HepG2 (cell line): ENCODE measurements around the gene MAP2K2. TPM values are rescaled to one million over a fixed set of nuclear protein-coding genes. Genes with fewer than 3 reads are reported as not detected.

Experiments
- ATAC-seq: fragments of 200-7000 bp; cut with Tn5 transposase; 3 replicates; pipeline ENCODE4 v1.9.1; 2020; ENCODE audit warnings: mild to moderate bottlenecking, moderate library complexity
- BruUV-seq: library from RNA; stranded (reverse); fragments of 400-500 nt; replicated peaks from 2 replicates; lab custom pipeline; 2021; lab: Mats Ljungman, UMichigan
- CTCF ChIA-PET: fragments of 300-600 bp; formaldehyde crosslinking; extraction: SDS; loops from one replicate; lab custom pipeline; 2021; ENCODE audit warnings: low total read pairs, inconsistent platforms, low intra/inter-chr PET ratio; lab: Yijun Ruan, JAX
- POLR2A ChIA-PET: fragments of 350-600 bp; sonication (Branson Sonifier 250); formaldehyde crosslinking; loops from one replicate; lab custom pipeline; 2020; ENCODE audit warnings: antibody characterized with exemption, inconsistent platforms; lab: Yijun Ruan, JAX
- DNase-seq: peaks from one replicate; pipeline ENCODE4 v3.0.0-alpha.2; 2015; ENCODE audit warnings: low spot score
- FAIRE-seq: peaks from 3 replicates; lab custom pipeline; 2011; peaks lifted over from hg19 to GRCh38; lab: Jason Lieb, UNC
- H2AFZ ChIP-seq: one replicate; pipeline ENCODE4 v1.6.1; 2011; ENCODE audit warnings: low read length, inconsistent platforms
- H3K27ac ChIP-seq: fragments of 300-600 bp; 3 replicates; pipeline ENCODE4 v1.8.0; 2011; ENCODE audit warnings: mixed run types, mild to moderate bottlenecking, mixed read lengths, low read length, inconsistent platforms; ENCODE audit not compliant: insufficient read depth; ENCODE audit errors: extremely low read length
- H3K27me3 ChIP-seq, 2 experiments: fragments of 200-600 bp in 1 of 2; 2 replicates in 1 of 2; 3 replicates in 1 of 2; pipeline versions ENCODE4 v1.6.0 to v1.8.0; 2011; ENCODE audit warnings: low read length in 2 of 2, mild to moderate bottlenecking in 2 of 2, moderate library complexity in 2 of 2, inconsistent platforms in 1 of 2; ENCODE audit not compliant: insufficient read depth in 2 of 2, control insufficient read depth in 1 of 2
- H3K36me3 ChIP-seq, 2 experiments: fragments of 200-600 bp in 1 of 2; replicated peaks in 1 of 2; 2 replicates in 1 of 2; 3 replicates in 1 of 2; pipeline versions ENCODE4 v1.5.1 to v1.8.0; 2011; ENCODE audit warnings: low read length in 2 of 2, inconsistent platforms in 1 of 2; ENCODE audit not compliant: insufficient read depth in 2 of 2, control insufficient read depth in 1 of 2
- H3K4me1 ChIP-seq: 2 replicates; pipeline ENCODE4 v1.5.1; 2012; ENCODE audit warnings: low read length, inconsistent platforms; ENCODE audit not compliant: insufficient read depth
- H3K4me2 ChIP-seq: 2 replicates; pipeline ENCODE4 v1.6.0; 2011; ENCODE audit warnings: low read depth, low read length, inconsistent platforms
- H3K4me3 ChIP-seq, 3 experiments: fragments of 200-600 bp in 1 of 3; sonication (generic), shearing (Covaris generic) in 1 of 3; replicated peaks in 1 of 3; 2 replicates each; pipeline ENCODE4 v1.5.1; 2011 to 2016; ENCODE audit warnings: low read length in 3 of 3, inconsistent platforms in 2 of 3, low read depth in 2 of 3, mild to moderate bottlenecking in 2 of 3, control low read depth in 1 of 3, mixed read lengths in 1 of 3; ENCODE audit not compliant: insufficient read depth in 1 of 3
- H3K79me2 ChIP-seq: one replicate; pipeline ENCODE4 v1.6.1; 2011; ENCODE audit warnings: low read length, inconsistent platforms; ENCODE audit not compliant: insufficient read depth
- H3K9ac ChIP-seq: 2 replicates; pipeline ENCODE4 v1.6.0; 2011; ENCODE audit warnings: mild to moderate bottlenecking, low read depth, low read length, inconsistent platforms; ENCODE audit not compliant: insufficient read depth
- H3K9me3 ChIP-seq: 2 replicates; pipeline ENCODE4 v1.5.1; 2012; ENCODE audit warnings: mild to moderate bottlenecking, low read length
- H4K20me1 ChIP-seq: 2 replicates; pipeline ENCODE4 v1.6.0; 2011; ENCODE audit warnings: inconsistent platforms, mild to moderate bottlenecking, low read length, moderate library complexity; ENCODE audit not compliant: insufficient read depth
- AGO2 ChIP-seq: fragments of 200-400 bp; formaldehyde crosslinking; optimal IDR thresholded peaks from 2 replicates; pipeline ENCODE3; 2017; ENCODE audit warnings: mild to moderate bottlenecking, low read depth, low read length, moderate library complexity
- ASH2L ChIP-seq: fragments of 300-600, 200-600 bp; sonication (generic); IDR thresholded peaks from 2 replicates; pipeline ENCODE4 v1.7.0; 2017; ENCODE audit warnings: low read depth, mild to moderate bottlenecking, moderate library complexity, mixed read lengths, low read length; ENCODE audit not compliant: insufficient read length
- ATF4 ChIP-seq, 2 experiments: fragments of 450-650 bp in 1 of 2; sonication (generic) in 1 of 2; formaldehyde crosslinking; IDR thresholded peaks; 2 replicates each; pipeline versions ENCODE4 v1.5.0 to v1.8.0; 2020 to 2022; ENCODE audit warnings: mild to moderate bottlenecking in 1 of 2, missing genetic modification reagents in 1 of 2
- CENPT ChIP-seq: sonication (generic); formaldehyde crosslinking; IDR thresholded peaks from 2 replicates; pipeline ENCODE4 v1.8.0; 2022; ENCODE audit warnings: low read depth, mild to moderate bottlenecking, moderate library complexity, missing genetic modification reagents
- HNRNPUL1 ChIP-seq: fragments of 200-400 bp; formaldehyde crosslinking; IDR thresholded peaks from 2 replicates; pipeline ENCODE4 v1.6.1; 2017; ENCODE audit warnings: low read depth, mild to moderate bottlenecking, low read length, moderate library complexity
- MAFK ChIP-seq, 2 experiments: IDR thresholded peaks in 1 of 2; conservative IDR thresholded peaks in 1 of 2; 2 replicates each; pipeline ENCODE4 v1.6.1; 2011; ENCODE audit warnings: improper control_type of control experiment in 2 of 2, low read length in 2 of 2
- POLR2G ChIP-seq: fragments of 200-400 bp; formaldehyde crosslinking; IDR thresholded peaks from 2 replicates; pipeline ENCODE4 v1.6.1; 2018; ENCODE audit warnings: mild to moderate bottlenecking, low read depth, low read length, moderate library complexity
- RBM22 ChIP-seq: fragments of 200-400 bp; formaldehyde crosslinking; optimal IDR thresholded peaks from 2 replicates; pipeline ENCODE3; 2017; ENCODE audit warnings: mild to moderate bottlenecking, low read length, moderate library complexity
- SP2 ChIP-seq: sonication (generic); formaldehyde crosslinking; IDR thresholded peaks from 2 replicates; pipeline ENCODE4 v1.5.1; 2020; ENCODE audit warnings: mild to moderate bottlenecking, missing genetic modification reagents
- TRAFD1 ChIP-seq: sonication (generic); formaldehyde crosslinking; IDR thresholded peaks from 2 replicates; pipeline ENCODE4 v1.5.1; 2020; ENCODE audit warnings: missing genetic modification reagents, mild to moderate bottlenecking, borderline replicate concordance
- ZNF225 ChIP-seq: sonication (generic); formaldehyde crosslinking; IDR thresholded peaks from 2 replicates; pipeline ENCODE4 v1.4.0; 2020; ENCODE audit warnings: mild to moderate bottlenecking, missing genetic modification reagents
- ZNF598 ChIP-seq: sonication (generic); formaldehyde crosslinking; IDR thresholded peaks from 2 replicates; pipeline ENCODE4 v1.5.1; 2020; ENCODE audit warnings: mild to moderate bottlenecking, missing genetic modification reagents, borderline replicate concordance
- ZNF713 ChIP-seq: sonication (generic); formaldehyde crosslinking; IDR thresholded peaks from 2 replicates; pipeline ENCODE4 v1.4.0; 2020; ENCODE audit warnings: mild to moderate bottlenecking, missing genetic modification reagents
- WGBS: methylation state at CpG from one replicate; pipeline ENCODE4 v1.1.6; 2017; ENCODE audit warnings: low lambda C conversion rate; 5-methylcytosine and 5-hydroxymethylcytosine counted together
- in situ Hi-C: cut with HindIII; loops from 2 replicates; pipeline ENCODE4 v1.10.0; 2017; ENCODE audit warnings: low pct_unique_long_range_greater_than_20kb; ENCODE audit not compliant: extremely low pct_ligation_motif_present
- intact Hi-C: fragments of 100-400 bp; cut with micrococcal nuclease; formaldehyde crosslinking; loops from one replicate; pipeline ENCODE4 v1.10.0; 2022; ENCODE audit not compliant: unreplicated experiment
- polyA plus RNA-seq, 8 experiments: library from polyadenylated mRNA; depleted of rRNA in 3 of 8; stranded (reverse) in 7 of 8; unstranded in 1 of 8; fragments of >200 nt; fragmentation: Illumina TruSeq in 4 of 8; extraction: Trizol in 4 of 8; gene quantifications; 2 replicates each; pipeline versions ENCODE4 v1.2.1 to v1.2.3, GENCODE V29; 2011 to 2016; ENCODE audit warnings: low read depth in 4 of 8, missing spikeins in 1 of 8, mixed read lengths in 1 of 8; ENCODE audit not compliant: insufficient read depth in 1 of 8
- total RNA-seq, 5 experiments: library from RNA; depleted of rRNA; stranded (reverse); fragments of >200 nt; fragmentation: Illumina TruSeq; extraction: Trizol; gene quantifications; 2 replicates each; pipeline ENCODE4 v1.2.3, GENCODE V29; 2016; ENCODE audit warnings: low read depth in 1 of 5
- TF ChIP-seq, protein P1 (sequence below): sonication (generic); formaldehyde crosslinking; IDR thresholded peaks from 2 replicates; pipeline ENCODE4 v1.4.0; 2020; ENCODE audit warnings: mild to moderate bottlenecking, missing genetic modification reagents, borderline replicate concordance

MAP2K2 gene
- total and polyA plus RNA-seq, 2 of the 13 experiments (the other 11 are each of a cell fraction or from before 2014, with no cell fraction given), result 70.3 to 80.9 TPM

- TF ChIP-seq TRAFD1 (CRISPR knock-in tag) (no peak), ZNF713 (CRISPR knock-in tag) (no peak), ATF4 (CRISPR knock-in tag; IDR thresholded peaks at IDR 0.05) (no peak), SP2 (no peak), MAFK (conservative IDR thresholded peaks at IDR 0.05 in 1 of 2, IDR thresholded peaks at IDR 0.05 in 1 of 2; ENCODE audit: low read length in 2 of 2) (no peak)
Measured at GRCh38 chr19:4046362-4046691, 77.6 kb downstream of the MAP2K2 start (continued).

DNA sequence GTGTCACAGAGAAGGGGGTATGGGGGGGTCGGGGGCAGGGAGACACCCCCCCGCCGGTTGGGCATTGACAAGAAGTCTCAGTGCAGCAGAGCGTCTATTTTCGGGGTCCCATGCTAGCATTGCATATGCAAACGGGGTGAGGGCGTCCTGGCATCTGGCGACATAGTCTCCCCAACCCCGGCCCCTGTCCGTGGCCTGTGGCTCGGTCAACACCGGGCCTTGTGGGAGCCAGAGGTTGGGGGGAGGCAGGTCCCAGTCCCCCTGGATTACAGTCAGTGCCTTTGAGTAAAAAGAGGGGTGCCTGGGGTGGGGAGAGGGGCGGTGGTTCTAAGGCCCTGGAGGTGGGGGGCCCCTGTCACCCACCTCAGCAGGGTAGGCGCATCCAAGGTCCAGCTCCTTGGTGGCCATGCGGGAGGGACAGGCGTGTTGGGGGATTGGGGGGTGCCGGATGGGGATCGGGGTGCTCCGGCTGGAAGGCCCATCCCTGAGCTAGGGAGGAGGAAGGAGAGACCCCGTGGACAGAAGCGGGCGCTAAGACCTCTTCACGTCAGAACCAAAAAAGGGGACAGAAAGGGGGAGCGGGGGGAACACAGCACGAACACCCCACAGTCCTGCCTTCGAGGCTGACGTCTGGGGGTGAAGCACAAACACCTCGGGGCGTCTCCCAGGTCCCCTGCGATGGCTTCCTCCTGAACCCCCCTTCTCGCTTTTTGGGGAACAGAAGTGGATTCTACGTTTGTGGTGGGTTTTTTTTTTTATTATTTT, 78.1 kb downstream of the MAP2K2 start:
- H3K27ac ChIP-seq, result no peak overlapping the region
- BruUV-seq, result no TSS peak
- no peak overlapping the region for H2AFZ ChIP-seq
- in situ Hi-C loops (no loop called here), intact Hi-C loops (no loop called here)
- CTCF ChIA-PET, result no interaction called here
- FAIRE-seq (no peak), ATAC-seq (no peak), DNase-seq (no peak)
- no peak overlapping the region for H3K4me2 ChIP-seq
- H3K9me3 ChIP-seq, result no peaks in the 10 kb centered on the region
- peaks cover 16% of the 10 kb centered on the region; the same call in 1 of the 2 replicates for H4K20me1 ChIP-seq
- TF ChIP-seq ASH2L (no peak), POLR2G (peak; percentile 39; the same call in 1 of the 2 replicates), ZNF225 (CRISPR knock-in tag) (no peak), HNRNPUL1 (no peak), ZNF598 (CRISPR knock-in tag) (no peak), CENPT (CRISPR knock-in tag) (no peak), RBM22 (peak; percentile 81), AGO2 (peak; percentile 55)
- TF ChIP-seq, protein P1, sequence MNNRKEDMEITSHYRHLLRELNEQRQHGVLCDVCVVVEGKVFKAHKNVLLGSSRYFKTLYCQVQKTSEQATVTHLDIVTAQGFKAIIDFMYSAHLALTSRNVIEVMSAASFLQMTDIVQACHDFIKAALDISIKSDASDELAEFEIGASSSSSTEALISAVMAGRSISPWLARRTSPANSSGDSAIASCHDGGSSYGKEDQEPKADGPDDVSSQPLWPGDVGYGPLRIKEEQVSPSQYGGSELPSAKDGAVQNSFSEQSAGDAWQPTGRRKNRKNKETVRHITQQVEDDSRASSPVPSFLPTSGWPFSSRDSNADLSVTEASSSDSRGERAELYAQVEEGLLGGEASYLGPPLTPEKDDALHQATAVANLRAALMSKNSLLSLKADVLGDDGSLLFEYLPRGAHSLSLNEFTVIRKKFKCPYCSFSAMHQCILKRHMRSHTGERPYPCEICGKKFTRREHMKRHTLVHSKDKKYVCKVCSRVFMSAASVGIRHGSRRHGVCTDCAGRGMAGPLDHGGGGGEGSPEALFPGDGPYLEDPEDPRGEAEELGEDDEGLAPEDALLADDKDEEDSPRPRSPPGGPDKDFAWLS (CRISPR knock-in tag), result no peak
- no peak overlapping the region for H3K4me3 ChIP-seq
- H3K27me3 ChIP-seq, result no peaks in the 10 kb centered on the region
- no peak overlapping the region for H3K9ac ChIP-seq
- WGBS, result 95% methylated on average over 28 of the region's 32 CpGs
- peaks cover 18 to 31% of the 10 kb centered on the region in 2 experiments; a peak in 4 of 5 replicates for H3K36me3 ChIP-seq
- peaks cover under 1% of the 10 kb centered on the region; the same call in 1 of the 2 replicates for H3K4me1 ChIP-seq
- H3K79me2 ChIP-seq, result peaks cover 21% of the 10 kb centered on the region
- POLR2A ChIA-PET, result interaction anchor here (0.6 to 1.3 kb wide), 3 partner anchors 11 to 38 kb away, joined by 3 read pairs; partner anchors contain the start of gene PIAS4
